Measurements from ENCODE around the gene WNT9A. TPM values are rescaled to one million over a fixed set of nuclear protein-coding genes. Genes with fewer than 3 reads are reported as not detected.

Gene WNT9A
- total and polyA plus RNA-seq, 2 experiments from 2014 or later: 1.5 to 2.8 TPM

GRCh38 chr1:227889047-227889862 is 58.5 kb downstream of the WNT9A start:
- 75% methylated on average over 14 of the region's 14 CpGs for WGBS (ENCODE audit: low lambda C conversion rate, missing lambda C conversion rate)
- H3K4me1 ChIP-seq (ENCODE audit: insufficient read depth): peaks cover 37% of the 10 kb centered on the region
- H4K20me1 ChIP-seq (ENCODE audit: insufficient read depth, poor library complexity, severe bottlenecking): no peaks in the 10 kb centered on the region
- H3K27me3 ChIP-seq: no peaks in the 10 kb centered on the region
- no peaks in the 10 kb centered on the region for H3K79me2 ChIP-seq
- no peaks in the 10 kb centered on the region for H3K36me3 ChIP-seq (replicated peaks; ENCODE audit: insufficient read depth, low read depth)
- DNase-seq (ENCODE audit: low spot score): peak; percentile 6
- H3K27ac ChIP-seq: no peak overlapping the region
- no peaks in the 10 kb centered on the region for H3K9me3 ChIP-seq (ENCODE audit: low read depth)
- H3K4me2 ChIP-seq: no peak overlapping the region
- H2AFZ ChIP-seq: no peak overlapping the region
- no peaks in the 10 kb centered on the region for H3K9me2 ChIP-seq (replicated peaks; ENCODE audit: insufficient read depth)
- H3K4me3 ChIP-seq: no peak overlapping the region
- TF ChIP-seq EZH2 (IDR thresholded peaks at IDR 0.05; ENCODE audit: borderline replicate concordance) (no peak), CTCF (IDR thresholded peaks at IDR 0.05; ENCODE audit: poor library complexity) (no peak), EZH2phosphoT487 (IDR thresholded peaks at IDR 0.05; ENCODE audit: low read depth, severe bottlenecking, unreplicated experiment) (no peak)

GRCh38 chr1:227888404-227889046 is 59.2 kb downstream of the WNT9A start:
- DNase-seq (ENCODE audit: low spot score): peak; percentile 3
- Histone ChIP-seq H3K4me1 (ENCODE audit: insufficient read depth) (peaks cover 37% of the 10 kb centered on the region), H3K4me3 (no peak overlapping the region), H2AFZ (no peak overlapping the region), H3K9me2 (replicated peaks; ENCODE audit: insufficient read depth) (no peaks in the 10 kb centered on the region), H3K36me3 (replicated peaks; ENCODE audit: insufficient read depth, low read depth) (no peaks in the 10 kb centered on the region), H3K9me3 (ENCODE audit: low read depth) (no peaks in the 10 kb centered on the region), H3K4me2 (no peak overlapping the region), H3K79me2 (no peaks in the 10 kb centered on the region), H4K20me1 (ENCODE audit: insufficient read depth, poor library complexity, severe bottlenecking) (no peaks in the 10 kb centered on the region), H3K27ac (peak overlapping the region; percentile 97), H3K27me3 (no peaks in the 10 kb centered on the region)
- 89% methylated on average over 8 of the region's 8 CpGs for WGBS (ENCODE audit: low lambda C conversion rate, missing lambda C conversion rate)
- TF ChIP-seq CTCF (IDR thresholded peaks at IDR 0.05; ENCODE audit: poor library complexity): no peak
- TF ChIP-seq EZH2 (IDR thresholded peaks at IDR 0.05; ENCODE audit: borderline replicate concordance): no peak
- TF ChIP-seq EZH2phosphoT487 (IDR thresholded peaks at IDR 0.05; ENCODE audit: low read depth, severe bottlenecking, unreplicated experiment): no peak

GRCh38 chr1:227887697-227888403 is 59.9 kb downstream of the WNT9A start:
- no peaks in the 10 kb centered on the region for H3K27me3 ChIP-seq
- H3K79me2 ChIP-seq: no peaks in the 10 kb centered on the region
- WGBS (ENCODE audit: low lambda C conversion rate, missing lambda C conversion rate): 37% methylated on average over 22 of the region's 40 CpGs
- no peak overlapping the region for H3K4me3 ChIP-seq
- peak; percentile 67 for DNase-seq (ENCODE audit: low spot score)
- H3K27ac ChIP-seq: peak overlapping the region; percentile 97
- no peaks in the 10 kb centered on the region for H3K9me2 ChIP-seq (replicated peaks; ENCODE audit: insufficient read depth)
- no peaks in the 10 kb centered on the region for H3K9me3 ChIP-seq (ENCODE audit: low read depth)
- no peak for TF ChIP-seq EZH2 (IDR thresholded peaks at IDR 0.05; ENCODE audit: borderline replicate concordance)
- no peak for TF ChIP-seq CTCF (IDR thresholded peaks at IDR 0.05; ENCODE audit: poor library complexity)
- no peak for TF ChIP-seq EZH2phosphoT487 (IDR thresholded peaks at IDR 0.05; ENCODE audit: low read depth, severe bottlenecking, unreplicated experiment)
- H3K4me1 ChIP-seq (ENCODE audit: insufficient read depth): peaks cover 35% of the 10 kb centered on the region
- no peaks in the 10 kb centered on the region for H3K36me3 ChIP-seq (replicated peaks; ENCODE audit: insufficient read depth, low read depth)
- no peaks in the 10 kb centered on the region for H4K20me1 ChIP-seq (ENCODE audit: insufficient read depth, poor library complexity, severe bottlenecking)
- peak overlapping the region; percentile 80 for H3K4me2 ChIP-seq
- peak overlapping the region; percentile 19 for H2AFZ ChIP-seq
